Stimulated activated CD4-positive, alpha-beta T cell treated with anti-CD3 and anti-CD28 coated beads, Interleukin-12 subunit alpha, Interleukin-12 subunit beta, amount 100 ng/mL, for 4 hours (primary cell): ENCODE data around the gene COPS6.
"Not testable (repeated sequence)": the region's sequence is repeated elsewhere in the genome, so short reads cannot be mapped to it uniquely, and the experiment has no call there.

Source experiments
- DNase-seq: peaks from one replicate; pipeline ENCODE4 v3.0.0-alpha.2; 2020

COPS6 gene

GRCh38 chr7:100127866-100128636 is 39.3 kb downstream of the COPS6 start:
- DNase-seq, result peak; percentile 21

GRCh38 chr7:100128637-100128963 is 39.8 kb downstream of the COPS6 start:
- no peak for DNase-seq

GRCh38 chr7:100130220-100130607 is 41.4 kb downstream of the COPS6 start:
- not testable (repeated sequence) for DNase-seq

- DNase-seq, result peak; percentile 81
Observed at GRCh38 chr7:100130608-100131453, 42.1 kb downstream of the COPS6 start.

GRCh38 chr7:100132126-100132525 is 43.4 kb downstream of the COPS6 start:
- no peak for DNase-seq

GRCh38 chr7:100132697-100133151 is 44.0 kb downstream of the COPS6 start:
- DNase-seq, result peak; percentile 57

- DNase-seq, result no peak
Observed at GRCh38 chr7:100137851-100138760, 49.3 kb downstream of the COPS6 start.

GRCh38 chr7:100141555-100141949 is 52.8 kb downstream of the COPS6 start:
- no peak for DNase-seq
